HL-60 (cell line): ENCODE data around the gene FAT1.

Source experiments
- DNase-seq, 2 experiments: peaks; one replicate each; pipeline ENCODE4 v3.0.0-alpha.2; 2010 to 2020; ENCODE audit warnings: low read depth in 1 of 2, low spot score in 1 of 2
- H3K27ac ChIP-seq: fragments of 250-450 bp; sonication (Bioruptor Pico); replicated peaks from 2 replicates; pipeline ENCODE4 v1.5.1; 2020; ENCODE audit warnings: mild to moderate bottlenecking, moderate library complexity
- H3K27me3 ChIP-seq: fragments of 250-450 bp; sonication (Bioruptor Pico); 2 replicates; pipeline ENCODE4 v1.5.1; 2021; ENCODE audit warnings: mild to moderate bottlenecking, moderate library complexity; ENCODE audit not compliant: insufficient read depth, poor library complexity, severe bottlenecking
- H3K4me3 ChIP-seq: replicated peaks from 2 replicates; pipeline ENCODE4 v1.5.1; 2011; ENCODE audit warnings: mild to moderate bottlenecking, control low read depth, low read length; ENCODE audit not compliant: insufficient read depth
- CTCF ChIP-seq: IDR thresholded peaks from one replicate; pipeline ENCODE4 v1.5.1; 2011; ENCODE audit warnings: low read length, control low read depth, inconsistent platforms; ENCODE audit not compliant: insufficient read depth
- GABPA ChIP-seq: IDR thresholded peaks from 2 replicates; pipeline ENCODE4 v1.6.1; 2012; ENCODE audit warnings: low read depth
- POLR2AphosphoS5 ChIP-seq: IDR thresholded peaks from 2 replicates; pipeline ENCODE4 v1.6.1; 2012; ENCODE audit warnings: low read depth
- REST ChIP-seq: IDR thresholded peaks from 2 replicates; pipeline ENCODE4 v1.6.1; 2012; ENCODE audit warnings: low read depth; ENCODE audit not compliant: insufficient replicate concordance
- SPI1 ChIP-seq: IDR thresholded peaks from 2 replicates; pipeline ENCODE4 v1.6.1; 2012; ENCODE audit warnings: low read depth, mild to moderate bottlenecking, borderline replicate concordance

The FAT1 gene

GRCh38 chr4:186727169-186727976 is 3.7 kb upstream of the FAT1 start:
- no peak overlapping the region for H3K4me3 ChIP-seq

DNA sequence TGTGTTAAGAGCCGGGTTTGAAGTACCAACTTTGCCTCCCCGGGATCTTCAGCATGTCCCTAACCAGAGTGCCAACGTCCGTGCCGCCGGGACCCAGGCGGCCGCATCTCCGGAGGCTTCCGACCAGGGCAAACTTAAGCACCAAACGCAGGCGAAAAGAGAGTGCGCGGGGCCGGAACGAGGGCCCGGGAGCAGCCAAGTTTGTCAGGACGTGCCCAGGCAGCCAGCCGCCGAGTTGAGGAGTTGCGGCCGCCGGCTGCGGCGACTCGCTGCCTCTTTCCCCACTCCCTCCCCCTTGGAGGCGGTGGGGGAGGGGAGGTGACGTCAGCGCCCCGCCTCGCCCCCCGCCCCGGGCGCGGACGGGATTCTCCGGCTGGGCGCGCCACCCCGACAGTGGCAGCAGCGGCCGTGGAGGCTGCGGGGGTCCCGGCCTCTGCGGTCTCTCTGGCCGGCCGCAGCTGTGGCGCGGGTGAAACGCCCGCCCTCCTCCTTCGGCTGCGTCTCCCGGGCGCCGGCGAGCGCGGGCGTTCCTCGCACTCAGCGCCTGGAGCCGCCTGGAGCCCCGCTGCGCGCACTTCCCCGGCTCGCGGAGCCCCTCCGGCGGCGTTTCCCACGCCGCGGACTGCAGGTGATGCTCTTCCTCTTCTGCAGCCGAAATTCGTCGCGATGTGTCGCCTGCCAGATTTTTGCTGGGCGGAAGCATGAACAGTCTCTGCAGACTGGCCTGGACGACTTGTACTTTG is 2.9 kb upstream of the FAT1 start:
- TF ChIP-seq SPI1, result no peak
- TF ChIP-seq REST, result no peak
- TF ChIP-seq CTCF, result no peak
- no peak for TF ChIP-seq GABPA
- TF ChIP-seq POLR2AphosphoS5, result no peak
- Histone ChIP-seq H3K27ac (no peak overlapping the region), H3K4me3 (peak overlapping the region; percentile 36), H3K27me3 (peaks cover 47% of the 10 kb centered on the region)
- DNase-seq, result no peak

More at GRCh38 chr4:186727169-186727976, 3.7 kb upstream of the FAT1 start:
- DNase-seq, result no peak
- TF ChIP-seq POLR2AphosphoS5 (no peak), REST (no peak), GABPA (no peak), SPI1 (no peak), CTCF (no peak)
- Histone ChIP-seq H3K27me3 (peaks cover 45% of the 10 kb centered on the region), H3K27ac (no peak overlapping the region)

- peaks cover 47% of the 10 kb centered on the region for H3K27me3 ChIP-seq
- H3K4me3 ChIP-seq, result peak overlapping the region; percentile 36
- TF ChIP-seq GABPA, result no peak
- TF ChIP-seq SPI1, result no peak
- no peak for TF ChIP-seq CTCF
- no peak for TF ChIP-seq POLR2AphosphoS5
- no peak for TF ChIP-seq REST
- no peak for DNase-seq
- H3K27ac ChIP-seq, result no peak overlapping the region
Measured at GRCh38 chr4:186725469-186726425, 2.1 kb upstream of the FAT1 start.
